GM12872 (cell line): ENCODE results near the gene GMCL1.

Source experiments
- TF ChIP-seq, protein P1 (sequence below): IDR thresholded peaks from 3 replicates; pipeline ENCODE4 v1.5.1; 2011; ENCODE audit warnings: low read depth, mild to moderate bottlenecking, low read length, moderate library complexity; ENCODE audit not compliant: insufficient read depth

The GMCL1 gene

DNA sequence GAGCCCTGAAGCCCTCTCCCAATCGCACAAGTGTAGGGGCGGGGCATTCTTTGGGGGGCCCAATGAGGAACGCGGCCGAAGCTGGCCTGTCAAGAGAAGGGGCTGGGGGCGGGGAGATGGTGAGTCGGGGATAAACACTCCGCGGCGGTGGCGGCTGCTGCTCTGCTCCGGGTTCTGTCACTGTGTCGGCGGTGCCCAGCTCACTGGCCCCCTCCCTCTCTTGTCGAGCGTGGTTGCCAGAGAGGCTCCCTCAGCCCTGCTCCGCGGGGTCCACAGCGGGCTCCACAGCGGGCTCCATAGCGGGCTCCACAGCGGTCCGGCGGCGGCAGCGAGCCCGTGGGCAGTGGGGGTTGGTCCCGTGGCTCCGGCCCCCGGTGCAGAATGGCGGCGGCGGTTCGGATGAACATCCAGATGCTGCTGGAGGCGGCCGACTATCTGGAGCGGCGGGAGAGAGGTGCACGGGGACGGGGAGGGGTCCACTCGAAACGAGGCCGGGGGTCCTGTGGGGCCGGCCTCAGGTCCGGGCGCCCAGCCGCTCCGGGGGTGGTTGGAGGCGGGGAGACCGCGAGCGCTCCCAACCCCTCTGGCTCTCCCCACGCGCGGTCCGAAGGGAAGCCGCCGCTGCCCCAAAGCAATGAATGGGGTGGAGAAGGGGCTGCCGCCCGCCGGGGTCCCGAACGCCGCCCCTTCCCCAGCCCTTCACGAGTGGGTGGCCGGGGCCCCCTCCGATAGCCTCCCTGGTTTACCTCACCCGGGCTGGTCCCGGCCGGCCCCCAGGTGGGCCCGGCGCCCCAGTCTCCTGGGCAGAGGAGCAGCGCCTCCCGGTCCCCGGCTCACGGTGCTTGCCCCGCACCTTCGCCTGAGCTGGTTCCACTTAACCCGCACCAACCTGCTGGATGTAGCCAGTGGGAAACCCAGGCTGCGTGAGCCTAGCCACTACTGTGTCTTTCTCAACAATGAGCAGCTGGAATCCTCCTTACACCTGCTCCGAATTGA lies 85.8 kb downstream of the GMCL1 start, which contains the start of gene MXD1:
Gene MXD1, plus strand, starts transcription at position 160 of the 996 bp plus-strand sequence. Its CDS starts 222 bp downstream, at position 382.
- TF ChIP-seq, protein P1, sequence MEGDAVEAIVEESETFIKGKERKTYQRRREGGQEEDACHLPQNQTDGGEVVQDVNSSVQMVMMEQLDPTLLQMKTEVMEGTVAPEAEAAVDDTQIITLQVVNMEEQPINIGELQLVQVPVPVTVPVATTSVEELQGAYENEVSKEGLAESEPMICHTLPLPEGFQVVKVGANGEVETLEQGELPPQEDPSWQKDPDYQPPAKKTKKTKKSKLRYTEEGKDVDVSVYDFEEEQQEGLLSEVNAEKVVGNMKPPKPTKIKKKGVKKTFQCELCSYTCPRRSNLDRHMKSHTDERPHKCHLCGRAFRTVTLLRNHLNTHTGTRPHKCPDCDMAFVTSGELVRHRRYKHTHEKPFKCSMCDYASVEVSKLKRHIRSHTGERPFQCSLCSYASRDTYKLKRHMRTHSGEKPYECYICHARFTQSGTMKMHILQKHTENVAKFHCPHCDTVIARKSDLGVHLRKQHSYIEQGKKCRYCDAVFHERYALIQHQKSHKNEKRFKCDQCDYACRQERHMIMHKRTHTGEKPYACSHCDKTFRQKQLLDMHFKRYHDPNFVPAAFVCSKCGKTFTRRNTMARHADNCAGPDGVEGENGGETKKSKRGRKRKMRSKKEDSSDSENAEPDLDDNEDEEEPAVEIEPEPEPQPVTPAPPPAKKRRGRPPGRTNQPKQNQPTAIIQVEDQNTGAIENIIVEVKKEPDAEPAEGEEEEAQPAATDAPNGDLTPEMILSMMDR: no peak

GRCh38 chr2:69916106-69916505 lies 86.6 kb downstream of the GMCL1 start:
- TF ChIP-seq, protein P1: no peak

- TF ChIP-seq, protein P1: no peak
Measured at GRCh38 chr2:69917852-69918251, 88.4 kb downstream of the GMCL1 start.

GRCh38 chr2:69918401-69918800 lies 88.9 kb downstream of the GMCL1 start:
- TF ChIP-seq, protein P1: no peak

DNA sequence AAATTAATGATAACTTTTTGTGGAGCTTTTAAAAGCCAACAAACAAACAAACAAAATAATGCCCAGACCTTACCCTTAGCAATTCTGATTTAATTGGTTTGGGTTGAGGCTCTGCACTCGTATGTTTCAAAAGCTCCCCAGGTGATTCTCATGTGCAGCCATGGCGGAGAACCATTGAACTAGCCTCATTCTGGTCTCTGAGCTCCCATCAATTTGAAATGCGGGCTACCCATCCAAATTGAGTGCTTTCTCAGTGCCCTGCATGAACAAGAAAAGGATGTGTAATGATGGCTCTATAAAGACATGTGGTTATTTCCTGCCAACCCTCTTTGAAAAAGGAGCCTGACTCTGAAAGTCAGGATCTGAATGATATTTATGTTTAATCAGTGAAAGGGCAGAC lies 93.7 kb downstream of the GMCL1 start:
- TF ChIP-seq, protein P1: no peak

- TF ChIP-seq, protein P1: no peak
Measured at GRCh38 chr2:69926849-69927515, 97.5 kb downstream of the GMCL1 start.
